ENCODE measurements around the gene CCT3. TPM values are rescaled to one million over a fixed set of nuclear protein-coding genes. Genes with fewer than 3 reads are reported as not detected.

CCT3 gene
- 191 and 238 TPM in 2 replicates for total RNA-seq

DNA sequence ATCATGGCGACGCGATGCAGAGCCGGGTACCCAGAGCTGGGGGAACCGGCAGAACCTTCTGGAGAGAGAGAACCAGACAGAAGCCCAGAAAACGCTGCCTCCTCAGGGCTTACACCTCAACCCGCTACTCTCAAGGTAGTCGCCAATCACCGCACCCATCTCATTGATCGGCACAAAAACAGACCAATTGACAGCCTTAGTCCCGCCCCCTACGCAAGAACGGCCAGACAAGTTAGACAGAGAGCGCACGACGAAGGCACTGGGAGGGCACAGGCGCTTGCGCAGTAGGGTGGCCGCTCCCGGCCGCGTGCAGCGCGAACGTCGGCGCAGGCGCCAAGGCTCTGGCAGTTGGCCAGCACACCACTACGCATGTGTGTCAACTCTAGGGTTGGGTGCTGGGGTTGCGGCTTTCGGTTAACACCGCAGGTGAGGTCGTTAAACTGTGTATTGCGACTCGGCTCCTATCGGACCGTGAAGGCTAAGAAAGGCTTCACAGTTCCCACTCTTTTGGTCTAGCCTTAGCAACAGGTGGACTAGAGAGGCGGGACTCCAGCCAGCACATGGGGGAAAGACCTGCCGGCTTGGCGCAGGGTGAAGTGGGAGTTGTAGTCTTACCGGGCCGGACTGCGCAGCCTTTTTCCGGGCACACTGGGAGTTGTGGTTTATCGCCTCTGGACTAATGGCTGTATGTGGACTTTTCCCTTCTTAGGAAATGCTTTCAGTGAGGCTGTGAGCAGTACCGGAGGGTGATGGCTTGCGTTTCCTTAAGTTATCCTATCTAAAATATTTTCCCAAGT, at the start of gene CCT3, which contains the start of gene TSACC:
CCT3 (minus strand) TSS at position 113 of the 797 bp plus-strand sequence; CDS start at position 5, 108 bp downstream.
TSACC (plus strand) TSS at position 347 of the 797 bp plus-strand sequence. CDS start 1,232 bp downstream, outside the sequence.

DNA sequence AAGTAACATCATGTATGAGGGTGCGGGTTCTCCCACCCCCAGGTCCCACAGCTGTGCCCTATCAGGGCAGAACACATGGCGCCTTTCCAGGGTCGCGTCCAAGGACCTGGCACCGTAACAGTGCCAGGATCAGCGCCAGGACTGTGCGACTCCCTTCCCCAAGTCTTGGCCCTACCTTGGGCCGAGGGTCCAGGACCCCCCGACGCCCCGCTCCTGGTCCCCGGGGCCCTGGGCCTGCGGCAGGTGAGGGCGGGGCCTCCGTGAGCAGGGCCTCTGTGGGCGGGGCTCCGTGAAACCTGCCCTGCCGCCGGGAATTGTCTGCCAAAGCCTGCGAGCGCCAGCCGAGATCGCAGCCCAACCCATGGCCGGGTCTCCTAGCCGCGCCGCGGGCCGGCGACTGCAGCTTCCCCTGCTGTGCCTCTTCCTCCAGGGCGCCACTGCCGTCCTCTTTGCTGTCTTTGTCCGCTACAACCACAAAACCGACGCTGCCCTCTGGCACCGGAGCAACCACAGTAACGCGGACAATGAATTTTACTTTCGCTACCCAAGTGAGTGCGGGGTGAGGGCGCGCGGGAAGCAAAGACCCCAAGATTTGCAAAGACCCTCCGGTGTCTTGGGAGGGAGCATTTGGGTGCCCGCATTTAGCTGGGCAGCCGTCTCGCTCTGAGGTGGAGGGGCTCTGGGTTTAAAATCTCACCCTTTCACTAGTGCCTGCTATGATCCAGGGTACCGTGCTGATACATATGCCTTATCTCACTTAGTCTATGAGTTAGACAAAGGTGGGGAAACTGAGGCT, 31.0 kb upstream of the CCT3 start, which contains the start of gene RHBG:
RHBG (plus strand) TSS at position 323 of the 796 bp plus-strand sequence; CDS start at position 362, 39 bp downstream.

DNA sequence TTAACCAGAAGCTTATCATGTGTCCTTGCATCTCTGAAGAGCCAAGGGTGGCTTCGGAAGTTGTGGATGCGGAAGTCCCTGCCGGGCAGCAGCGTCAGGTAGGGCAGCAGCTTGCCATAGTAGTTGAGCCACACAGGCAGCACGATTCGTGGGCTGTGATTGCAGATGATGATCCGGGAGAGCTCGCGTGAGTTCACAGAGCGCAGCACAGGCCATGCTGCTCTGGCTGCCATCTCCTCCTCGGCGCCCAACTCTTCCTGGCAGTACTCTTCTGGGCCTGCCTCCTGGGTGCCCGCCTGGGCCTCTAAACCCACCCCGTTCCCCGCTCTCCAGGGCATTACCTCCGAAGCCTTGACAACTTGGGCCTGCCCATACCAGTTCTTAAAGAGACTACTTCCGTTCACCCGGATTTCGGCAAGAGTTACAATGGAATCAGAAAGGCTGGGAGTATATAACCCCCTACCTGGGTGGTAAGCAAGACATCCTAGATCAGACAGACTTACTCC, 39.2 kb downstream of the CCT3 start, which contains the start of gene VHLL:
VHLL (minus strand) TSS at position 456 of the 506 bp plus-strand sequence; CDS start at position 338, 118 bp downstream.

DNA sequence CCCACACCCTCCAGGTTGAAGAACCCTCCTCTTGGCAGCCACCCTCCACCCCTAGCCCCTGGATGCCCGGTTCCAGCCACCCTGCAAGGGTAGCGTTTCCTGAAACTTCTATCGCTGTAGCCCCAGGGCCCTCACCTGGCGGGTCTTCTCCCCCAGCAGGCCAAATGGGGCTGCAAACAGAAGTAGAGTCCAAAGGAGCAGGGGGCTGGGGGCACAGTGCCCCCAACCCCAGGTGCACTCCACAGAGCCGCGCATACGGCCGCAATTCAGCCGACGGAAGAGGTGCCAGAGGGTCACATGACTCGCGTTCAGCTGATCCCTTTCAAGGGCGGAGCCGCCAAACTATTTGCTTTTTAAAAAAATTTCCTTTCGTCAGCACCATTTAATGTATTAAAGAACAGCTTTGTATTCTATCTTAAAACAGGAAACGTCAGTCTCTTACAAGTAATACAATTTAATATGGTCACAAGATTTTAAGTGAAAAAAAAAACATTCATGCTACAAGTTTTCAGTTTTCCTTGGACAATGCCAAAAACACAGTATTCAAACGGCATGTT, 42.6 kb downstream of the CCT3 start, which contains the start of gene GLMP:
GLMP (minus strand) TSS at position 289 of the 557 bp plus-strand sequence; CDS start at position 255, 34 bp downstream.

DNA sequence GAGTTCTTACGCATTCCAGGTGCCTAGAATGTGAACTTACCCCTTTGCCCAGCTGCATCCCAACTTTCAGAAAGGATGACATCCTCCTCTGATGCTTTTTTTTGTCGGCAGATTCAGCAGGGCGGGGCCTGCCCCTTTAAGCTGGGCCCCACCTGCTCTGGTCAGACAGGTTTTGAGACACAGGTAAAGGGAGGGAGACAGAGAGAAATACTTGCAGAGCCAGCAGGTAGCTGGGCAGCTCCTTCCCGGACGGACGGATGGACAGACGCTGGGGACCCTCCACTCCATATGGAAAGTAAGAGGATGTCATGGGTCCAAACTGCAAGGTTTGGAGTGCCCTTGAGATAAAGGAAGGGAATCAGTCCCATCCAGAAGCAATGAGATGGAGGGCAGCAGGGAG, 54.0 kb downstream of the CCT3 start, which contains the start of gene TMEM79:
TMEM79 (plus strand) TSS at position 214 of the 400 bp plus-strand sequence. CDS start 902 bp downstream, outside the sequence.

DNA sequence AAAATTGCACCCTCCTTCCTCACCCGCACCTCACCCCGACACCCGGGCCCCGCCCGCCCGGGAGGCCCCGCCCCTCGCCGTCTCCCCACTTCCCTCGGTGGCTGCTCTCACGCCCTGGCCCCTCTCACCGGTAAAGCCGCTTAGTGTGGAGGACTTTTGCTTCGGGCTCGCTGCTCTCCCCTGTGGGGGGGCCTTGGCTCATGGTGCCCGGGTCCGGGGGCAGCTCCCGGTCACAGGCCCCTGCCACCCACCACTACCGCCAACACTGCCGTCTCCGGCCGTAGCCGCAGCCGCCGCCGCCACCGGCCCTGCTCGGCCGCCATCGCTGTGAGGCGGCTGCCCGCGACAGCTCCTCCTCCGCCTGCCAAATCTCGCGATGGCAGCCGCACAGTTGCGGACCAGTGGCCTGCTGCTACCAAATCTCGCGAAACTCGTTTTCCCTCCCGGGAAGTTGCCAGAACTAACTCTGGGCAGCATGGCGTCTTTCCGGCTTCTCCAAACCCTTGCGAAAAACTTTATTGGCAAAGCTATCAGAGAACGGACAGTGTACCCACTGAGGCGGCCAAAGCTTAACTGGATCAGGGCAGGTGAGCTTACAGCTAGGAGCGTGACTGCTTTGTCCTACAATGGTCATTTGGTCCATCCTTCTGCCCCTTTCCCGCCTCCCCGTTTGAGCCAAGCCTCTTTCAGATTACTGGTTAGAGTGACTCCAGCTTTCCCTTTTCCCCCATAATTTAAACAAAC, 55.4 kb downstream of the CCT3 start, which contains the start of gene SMG5:
SMG5 (minus strand) TSS at position 347 of the 744 bp plus-strand sequence; CDS start at position 202, 145 bp downstream.

Other genes with a start within 250 kb of the CCT3 start
- gene LMNA, start 223.6 kb downstream of the CCT3 start, total RNA-seq, result 1,347 and 1,795 TPM in 2 replicates
- 0.97 and 3.2 TPM in 2 replicates for gene SEMA4A, start 184.7 kb downstream of the CCT3 start, total RNA-seq
- 15.9 and 22.9 TPM in 2 replicates for gene SLC25A44, start 144.2 kb downstream of the CCT3 start, total RNA-seq
- 27.0 and 27.7 TPM in 2 replicates for gene PMF1, start 125.3 kb downstream of the CCT3 start, total RNA-seq
- 0.16 TPM in 1 of 2 replicates, not detected in the other for gene BGLAP, start 96.1 kb downstream of the CCT3 start, total RNA-seq
- gene PAQR6, start 90.2 kb downstream of the CCT3 start, total RNA-seq, result 0.49 and 0.65 TPM in 2 replicates
- 60.4 and 72.7 TPM in 2 replicates for gene SMG5, start 55.5 kb downstream of the CCT3 start, total RNA-seq
- gene TMEM79, start 54.0 kb downstream of the CCT3 start, total RNA-seq, result 0.61 and 0.81 TPM in 2 replicates
- gene GLMP, start 42.6 kb downstream of the CCT3 start, total RNA-seq, result 81.5 and 85.2 TPM in 2 replicates
- not detected in 2 replicates for gene VHLL, start 39.0 kb downstream of the CCT3 start, total RNA-seq
- 0.36 TPM in 1 of 2 replicates, not detected in the other for gene TSACC, start 234 bp upstream of the CCT3 start, total RNA-seq
- not detected in 2 replicates for gene RHBG, start 30.9 kb upstream of the CCT3 start, total RNA-seq
- gene MEF2D, start 162.5 kb upstream of the CCT3 start, total RNA-seq, result 25.6 and 26.4 TPM in 2 replicates
- 6.5 and 7.7 TPM in 2 replicates for gene IQGAP3, start 234.3 kb upstream of the CCT3 start, total RNA-seq
- not detected in 2 replicates for gene TTC24, start 241.4 kb upstream of the CCT3 start, total RNA-seq

All from hair follicle dermal papilla cell (primary cell).